T-helper 1 cell (primary cell): ENCODE measurements around the gene WDR62.

Experiments
- DNase-seq, 5 donors: peaks; one replicate each; pipeline ENCODE4 v3.0.0-alpha.2; 2012 to 2020

The WDR62 gene

DNA sequence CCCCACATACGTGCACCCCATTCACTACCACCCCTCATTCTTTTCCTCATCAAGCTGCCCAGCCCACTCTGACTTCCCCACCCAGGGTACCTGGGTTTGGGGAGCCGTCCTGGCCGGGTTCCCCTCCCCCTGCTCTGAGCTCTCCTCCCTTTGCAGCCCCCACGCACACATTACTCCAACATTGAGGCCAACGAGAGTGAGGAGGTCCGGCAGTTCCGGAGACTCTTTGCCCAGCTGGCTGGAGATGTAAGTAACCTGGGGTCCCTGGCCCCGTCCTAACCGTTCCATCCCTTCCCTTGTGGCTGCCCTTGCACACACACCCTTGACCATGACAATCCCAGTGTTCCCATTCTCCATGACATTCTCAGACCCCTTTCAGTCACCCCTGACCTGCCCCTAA lies 87.8 kb downstream of the WDR62 start:
- DNase-seq: no peak

DNA sequence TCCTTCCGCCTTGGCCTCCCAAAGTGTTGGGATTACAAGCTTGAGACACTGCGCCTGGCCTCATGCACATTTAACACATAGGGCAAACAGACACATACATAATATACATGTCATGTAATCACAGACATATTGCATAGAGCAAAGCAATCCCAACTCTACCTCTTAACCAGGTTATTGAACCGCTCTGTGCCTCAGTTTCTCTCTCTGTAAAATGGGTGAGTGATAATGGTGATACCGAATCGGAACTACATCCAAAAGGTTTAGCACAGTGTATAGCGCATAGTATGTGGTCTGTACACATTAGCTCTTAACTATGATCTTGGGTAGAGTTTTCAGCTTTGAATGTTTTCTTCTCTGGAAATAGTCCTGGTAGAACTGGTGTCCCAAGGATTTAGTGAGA lies 89.9 kb downstream of the WDR62 start:
- DNase-seq: no peak

DNA sequence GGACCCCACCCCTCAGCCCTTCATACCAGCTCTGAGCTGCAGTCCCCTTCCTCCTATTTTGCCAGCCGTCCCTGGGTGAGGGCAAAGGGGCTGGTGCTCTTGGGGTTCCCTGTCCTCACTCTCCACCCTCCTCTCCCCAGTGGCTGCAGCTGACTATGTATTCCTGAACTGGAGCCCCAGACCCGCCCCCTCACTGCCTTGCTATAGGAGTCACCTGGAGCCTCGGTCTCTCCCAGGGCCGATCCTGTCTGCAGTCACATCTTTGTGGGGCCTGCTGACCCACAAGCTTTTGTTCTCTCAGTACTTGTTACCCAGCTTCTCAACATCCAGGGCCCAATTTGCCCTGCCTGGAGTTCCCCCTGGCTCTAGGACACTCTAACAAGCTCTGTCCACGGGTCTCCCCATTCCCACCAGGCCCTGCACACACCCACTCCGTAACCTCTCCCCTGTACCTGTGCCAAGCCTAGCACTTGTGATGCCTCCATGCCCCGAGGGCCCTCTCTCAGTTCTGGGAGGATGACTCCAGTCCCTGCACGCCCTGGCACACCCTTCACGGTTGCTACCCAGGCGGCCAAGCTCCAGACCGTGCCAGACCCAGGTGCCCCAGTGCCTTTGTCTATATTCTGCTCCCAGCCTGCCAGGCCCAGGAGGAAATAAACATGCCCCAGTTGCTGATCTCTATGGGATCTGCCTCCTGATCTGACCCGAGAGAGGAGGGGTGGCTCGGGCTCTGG lies 95.1 kb downstream of the WDR62 start:
- no peak for DNase-seq

DNA sequence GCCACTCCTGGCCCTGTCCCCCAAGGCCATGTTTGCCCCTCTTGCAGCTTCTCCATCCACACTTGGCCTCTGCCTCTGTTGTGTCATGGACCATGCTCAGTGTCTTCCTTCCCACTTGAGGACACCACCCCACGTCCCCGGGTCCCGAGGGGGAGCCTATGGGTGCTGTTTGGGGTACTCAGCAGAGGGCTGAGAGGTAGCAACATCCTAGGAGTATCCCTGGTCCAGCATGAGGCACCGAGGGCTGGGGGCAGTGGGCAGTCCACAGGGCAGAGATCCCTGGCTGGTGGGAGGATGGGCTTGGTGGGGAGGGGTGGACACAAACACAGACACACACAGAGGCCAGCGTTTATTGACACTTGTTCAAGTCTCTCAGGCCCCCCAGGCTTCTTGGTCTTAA lies 95.9 kb downstream of the WDR62 start:
- DNase-seq: no peak

DNA sequence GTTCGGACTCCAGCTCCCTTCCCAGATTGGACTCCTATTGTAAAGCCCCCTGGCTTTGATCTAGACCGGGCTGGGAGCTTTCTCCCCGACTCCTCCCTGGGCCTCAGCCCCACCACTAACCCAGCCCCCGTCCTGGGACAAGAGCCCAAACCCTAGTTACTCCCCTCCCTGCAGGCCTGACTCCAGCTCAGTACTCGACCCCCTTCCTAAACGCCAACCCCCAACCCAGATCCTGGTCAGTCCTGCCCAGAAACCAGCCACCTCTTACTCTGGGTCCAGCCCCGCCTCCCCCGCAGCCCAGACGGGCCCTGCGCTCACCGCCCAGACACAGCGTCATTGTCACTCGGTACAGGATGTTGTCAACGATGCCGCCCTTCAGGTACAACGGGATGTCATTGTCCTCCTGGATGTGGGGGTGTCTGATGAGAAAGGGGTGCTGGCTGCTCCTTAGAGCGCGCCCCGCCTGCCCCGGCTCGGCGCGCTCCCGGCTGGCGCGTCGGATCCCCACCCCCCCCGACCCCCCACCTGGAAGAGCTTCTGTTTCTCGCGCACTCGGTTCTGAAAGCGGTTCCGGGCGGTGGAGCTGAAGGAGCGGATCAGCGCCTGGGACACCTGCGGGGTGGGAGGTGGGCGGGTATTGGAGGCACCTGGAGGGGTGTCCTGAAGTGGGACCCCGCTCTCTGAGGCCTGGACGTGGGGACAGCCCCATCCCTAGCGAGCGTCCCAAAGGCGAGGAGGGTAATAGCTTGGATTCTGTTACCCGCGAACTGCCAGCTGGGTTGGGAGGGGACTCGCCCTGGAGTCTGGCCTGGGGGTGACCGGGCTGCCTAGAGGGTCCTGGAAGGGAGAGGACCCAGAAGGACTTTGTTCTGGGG lies 96.7 kb downstream of the WDR62 start:
- DNase-seq: no peak

DNA sequence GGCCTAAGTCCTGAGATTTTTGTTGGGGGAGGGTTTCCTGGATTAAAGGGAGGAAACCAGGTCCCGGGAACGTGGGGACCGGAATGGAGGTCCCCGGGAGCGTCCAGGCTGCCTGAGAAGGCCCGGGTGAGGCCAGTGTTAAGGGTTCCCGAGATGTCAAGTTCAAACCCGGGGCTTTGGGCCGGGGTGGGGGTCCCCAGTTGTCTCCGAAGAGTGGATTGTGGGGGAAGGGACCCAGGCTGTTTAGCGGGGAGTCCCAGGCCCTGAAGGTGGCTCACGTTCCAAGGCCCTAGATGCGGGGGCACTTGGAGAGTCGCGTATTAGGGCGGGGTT lies 97.3 kb downstream of the WDR62 start:
- no peak for DNase-seq

DNA sequence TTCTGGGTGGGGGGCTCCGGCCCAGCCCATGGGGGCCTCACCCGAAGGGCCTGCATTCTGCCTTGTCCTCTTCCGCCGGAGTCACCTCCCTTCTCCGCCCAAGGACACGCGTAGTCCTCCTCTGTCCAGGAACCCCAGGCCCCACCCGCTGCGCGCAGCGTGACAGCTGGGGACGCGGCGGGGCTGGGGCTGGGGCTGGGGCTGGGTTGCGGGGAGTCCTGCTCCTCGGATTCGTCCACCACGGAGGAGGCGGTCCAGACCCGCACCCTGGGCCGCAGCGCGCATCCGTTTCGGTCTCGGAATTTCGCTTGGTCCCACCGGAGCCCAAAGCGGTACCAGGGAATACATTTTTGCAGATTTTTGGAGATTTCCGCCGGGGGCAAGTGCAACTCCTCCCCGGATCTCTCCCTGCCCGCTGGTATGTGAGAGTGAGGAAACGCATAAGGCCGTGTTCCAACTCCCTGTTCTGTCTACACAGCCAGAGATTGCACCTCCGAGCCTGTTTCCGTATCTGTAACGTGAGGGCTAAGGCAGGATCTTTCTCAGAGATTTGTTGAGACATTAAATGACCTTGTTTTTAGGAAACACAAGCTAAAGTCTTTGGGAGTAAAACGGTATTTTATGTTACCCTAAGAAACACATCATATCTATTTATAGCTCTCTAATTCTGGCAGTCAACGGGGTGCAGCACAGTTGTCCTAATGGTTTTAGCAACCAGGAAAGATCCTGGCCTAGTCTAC lies 97.8 kb downstream of the WDR62 start, which contains the start of gene COX7A1:
COX7A1 (minus strand) TSS at position 96 of the 740 bp plus-strand sequence; CDS start at position 56, 40 bp downstream.
- DNase-seq: no peak

DNA sequence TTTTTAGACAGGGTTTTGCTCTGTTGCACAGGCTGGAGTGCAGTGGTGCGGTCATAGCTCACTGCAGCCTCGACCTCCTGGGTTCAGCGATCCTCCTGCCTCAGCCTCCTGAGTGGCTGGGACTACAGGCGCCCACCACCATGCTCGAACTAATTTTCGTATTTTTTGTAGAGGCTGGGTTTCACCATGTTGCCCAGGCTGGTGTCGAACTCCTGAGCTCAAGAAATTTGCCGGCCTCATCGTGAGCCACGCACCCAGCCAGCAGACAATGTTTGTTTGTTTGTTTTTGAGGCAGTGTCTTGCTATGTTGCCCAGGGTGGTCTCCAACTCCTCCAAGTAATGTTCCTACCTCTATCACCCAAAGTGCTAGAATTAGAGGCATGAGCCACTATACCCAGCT lies 98.4 kb downstream of the WDR62 start:
- DNase-seq: no peak
